Occipital lobe (tissue), 2 donors: Measurements from ENCODE around the gene CX3CL1. TPM values are rescaled to one million over a fixed set of nuclear protein-coding genes. Genes with fewer than 3 reads are reported as not detected.
"Not testable (repeated sequence)": the region's sequence is repeated elsewhere in the genome, so short reads cannot be mapped to it uniquely, and the experiment has no call there.

Source experiments
- DNase-seq: peaks from one replicate; lab custom pipeline; 2025; lab: John Stamatoyannopoulos, UW
- total RNA-seq: library from RNA; depleted of rRNA; stranded (reverse); fragments of >200 nt; gene quantifications from one replicate; pipeline ENCODE4 v1.2.3, GENCODE V29; 2014

Gene CX3CL1
- total RNA-seq, 1 donor from 2014 or later, result 2.5 TPM

- DNase-seq, result no peak
Measured at GRCh38 chr16:57382535-57383275, 10.4 kb downstream of the CX3CL1 start.

GRCh38 chr16:57383276-57384247 lies 11.3 kb downstream of the CX3CL1 start:
- DNase-seq, result no peak

DNA sequence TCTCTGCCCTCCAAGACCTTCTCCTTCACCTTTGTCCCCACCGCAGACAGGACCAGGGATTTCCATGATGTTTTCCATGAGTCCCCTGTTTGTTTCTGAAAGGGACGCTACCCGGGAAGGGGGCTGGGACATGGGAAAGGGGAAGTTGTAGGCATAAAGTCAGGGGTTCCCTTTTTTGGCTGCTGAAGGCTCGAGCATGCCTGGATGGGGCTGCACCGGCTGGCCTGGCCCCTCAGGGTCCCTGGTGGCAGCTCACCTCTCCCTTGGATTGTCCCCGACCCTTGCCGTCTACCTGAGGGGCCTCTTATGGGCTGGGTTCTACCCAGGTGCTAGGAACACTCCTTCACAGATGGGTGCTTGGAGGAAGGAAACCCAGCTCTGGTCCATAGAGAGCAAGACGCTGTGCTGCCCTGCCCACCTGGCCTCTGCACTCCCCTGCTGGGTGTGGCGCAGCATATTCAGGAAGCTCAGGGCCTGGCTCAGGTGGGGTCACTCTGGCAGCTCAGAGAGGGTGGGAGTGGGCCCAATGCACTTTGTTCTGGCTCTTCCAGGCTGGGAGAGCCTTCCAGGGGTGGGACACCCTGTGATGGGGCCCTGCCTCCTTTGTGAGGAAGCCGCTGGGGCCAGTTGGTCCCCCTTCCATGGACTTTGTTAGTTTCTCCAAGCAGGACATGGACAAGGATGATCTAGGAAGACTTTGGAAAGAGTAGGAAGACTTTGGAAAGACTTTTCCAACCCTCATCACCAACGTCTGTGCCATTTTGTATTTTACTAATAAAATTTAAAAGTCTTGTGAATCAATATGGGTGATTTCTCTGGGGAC lies 12.2 kb downstream of the CX3CL1 start:
- no peak for DNase-seq

- no peak for DNase-seq
Measured at GRCh38 chr16:57385083-57385482, 12.8 kb downstream of the CX3CL1 start.

DNA sequence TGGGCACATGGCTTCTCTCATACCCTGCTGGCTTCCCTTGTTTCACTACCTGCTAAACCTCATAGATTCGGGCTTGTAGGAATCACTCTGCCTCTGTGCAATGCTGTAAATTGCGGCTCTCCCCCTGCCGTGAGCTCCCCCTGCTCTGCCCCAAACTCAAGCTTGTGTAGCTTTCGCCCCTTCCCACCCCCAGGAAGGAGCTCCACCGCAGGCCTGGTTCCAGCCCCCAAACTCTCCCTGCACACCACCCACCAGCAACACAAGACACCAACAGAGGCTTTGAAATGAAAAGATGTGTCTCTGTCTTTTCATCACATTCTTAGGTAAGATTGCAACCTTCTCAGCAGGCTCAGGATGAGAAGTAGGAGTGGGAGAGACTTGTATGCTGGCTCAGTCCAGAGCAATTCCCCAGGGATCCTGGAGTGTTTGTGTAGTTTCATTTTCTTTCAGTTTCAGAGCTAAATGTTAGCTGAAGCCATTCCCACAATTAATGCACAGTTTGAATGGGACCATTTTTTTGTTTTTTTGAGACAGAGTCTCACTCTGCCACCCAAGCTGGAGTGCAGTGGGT lies 14.2 kb downstream of the CX3CL1 start:
- no peak for DNase-seq

DNA sequence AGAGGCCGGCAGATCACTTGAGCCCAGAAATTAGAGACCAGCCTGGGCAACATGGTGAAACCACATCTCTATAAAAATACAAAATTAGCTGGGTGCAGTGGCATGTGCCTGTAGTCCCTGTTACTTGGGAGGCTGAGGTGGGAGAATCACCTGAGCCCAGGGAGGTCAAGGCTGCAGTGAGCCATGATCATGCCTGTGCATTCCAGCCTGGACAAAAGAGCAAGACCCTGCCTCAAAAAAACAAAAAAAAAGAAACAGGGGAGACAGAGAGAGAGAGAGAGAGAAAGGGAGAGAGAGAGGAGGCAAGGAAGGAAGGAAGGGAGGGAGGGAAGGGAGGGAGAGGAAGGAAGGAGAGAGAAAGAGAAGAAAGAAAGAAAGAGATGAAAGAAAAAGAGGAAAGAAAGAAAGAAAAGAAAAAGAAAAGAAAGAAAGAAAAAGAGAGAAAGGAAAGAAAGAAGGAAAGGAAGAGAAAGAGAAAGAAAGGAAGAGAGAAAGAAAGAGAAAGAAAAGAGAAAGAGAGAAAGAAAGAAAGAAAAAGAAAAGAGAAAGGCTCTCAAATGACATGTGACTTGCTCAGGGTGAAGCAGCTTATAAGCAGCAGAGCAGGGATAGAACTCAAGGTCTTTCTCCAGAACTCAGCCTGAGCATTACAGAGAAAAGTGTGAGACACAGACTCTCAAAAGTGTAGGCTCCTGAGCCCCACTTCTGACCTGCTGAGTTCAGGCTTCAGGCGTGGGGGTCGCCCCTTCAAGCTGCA lies 15.5 kb downstream of the CX3CL1 start:
- DNase-seq, result no peak

GRCh38 chr16:57388359-57389086 lies 16.2 kb downstream of the CX3CL1 start:
- DNase-seq, result no peak

DNA sequence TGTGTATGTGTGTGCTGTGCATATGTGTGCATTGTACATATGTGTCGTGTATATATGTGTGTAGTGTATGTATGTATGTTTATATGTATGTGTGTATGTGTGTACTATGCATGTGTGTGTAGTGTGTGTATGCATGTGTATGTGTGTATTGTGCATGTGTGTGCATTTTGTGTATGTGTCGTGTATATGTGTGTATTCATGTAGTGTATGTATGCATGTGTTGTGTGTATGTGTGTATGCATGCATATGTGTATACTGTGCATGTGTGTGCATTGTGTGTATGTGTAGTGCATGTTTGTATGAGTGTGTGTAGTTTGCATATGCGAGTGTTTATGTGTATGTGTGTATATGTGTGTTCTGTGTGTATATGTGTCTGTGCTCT lies 16.8 kb downstream of the CX3CL1 start:
- DNase-seq, result no peak

- no peak for DNase-seq
Measured at GRCh38 chr16:57390636-57391295, 18.5 kb downstream of the CX3CL1 start.

- DNase-seq, result no peak
Measured at GRCh38 chr16:57391300-57391699, 19.0 kb downstream of the CX3CL1 start.

DNA sequence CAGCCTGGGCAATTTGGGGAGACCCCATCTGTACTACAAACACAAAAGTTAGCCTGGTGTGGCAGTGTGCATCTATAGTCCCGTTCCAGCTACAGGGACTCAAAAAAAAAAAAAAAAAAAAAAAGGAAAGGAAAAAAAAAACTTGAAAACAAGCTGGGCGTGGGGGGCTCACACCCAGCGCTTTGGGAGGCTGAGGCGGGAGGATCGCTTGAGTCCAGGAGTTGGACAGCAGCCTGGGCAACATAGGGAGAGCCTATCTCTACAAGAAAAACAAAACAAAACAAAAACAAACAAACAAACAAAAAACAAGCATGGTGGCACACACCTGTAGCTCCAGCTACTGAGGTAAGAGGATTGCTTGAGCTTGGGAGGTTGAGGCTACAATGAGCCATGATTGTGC lies 19.4 kb downstream of the CX3CL1 start:
- DNase-seq, result no peak

DNA sequence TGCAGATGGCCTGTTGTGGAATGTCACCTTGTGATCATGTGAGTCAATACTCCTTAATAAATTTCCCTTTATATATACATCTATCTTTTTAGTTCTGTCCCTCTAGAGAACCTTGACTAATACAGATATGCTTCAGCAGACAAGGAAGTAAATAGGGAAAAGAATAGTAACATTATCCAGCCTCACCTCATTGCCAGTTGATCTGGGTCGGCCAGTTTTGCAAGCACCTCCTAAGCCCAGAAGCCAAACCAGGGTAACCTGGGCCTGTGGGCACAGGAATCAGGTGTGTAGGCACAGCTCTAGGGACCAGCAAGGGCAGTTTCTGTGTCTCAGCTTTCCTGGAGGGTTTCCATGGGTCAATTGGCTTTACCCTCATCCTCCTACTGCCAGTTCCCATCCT lies 20.4 kb downstream of the CX3CL1 start:
- DNase-seq, result no peak

GRCh38 chr16:57394444-57394843 lies 22.2 kb downstream of the CX3CL1 start:
- DNase-seq, result no peak

DNA sequence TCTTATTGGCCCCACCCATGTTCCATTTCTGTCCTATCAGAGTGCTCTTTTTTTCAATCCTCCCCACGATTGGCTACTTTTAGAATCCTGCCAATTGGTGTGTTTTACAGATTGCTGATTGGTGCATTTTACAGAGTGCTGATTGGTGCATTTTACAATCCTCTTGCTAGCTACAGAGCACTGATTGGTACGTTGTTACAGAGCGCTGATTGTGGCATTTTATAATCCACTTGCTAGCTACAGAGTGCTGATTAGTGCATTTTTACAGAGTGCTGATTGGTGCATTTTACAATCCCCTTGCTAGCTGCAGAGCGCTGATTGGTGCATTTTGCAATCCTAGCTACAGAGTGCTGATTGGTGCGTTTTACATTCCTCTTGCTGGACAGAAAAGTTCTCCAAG lies 22.7 kb downstream of the CX3CL1 start:
- DNase-seq, result no peak

DNA sequence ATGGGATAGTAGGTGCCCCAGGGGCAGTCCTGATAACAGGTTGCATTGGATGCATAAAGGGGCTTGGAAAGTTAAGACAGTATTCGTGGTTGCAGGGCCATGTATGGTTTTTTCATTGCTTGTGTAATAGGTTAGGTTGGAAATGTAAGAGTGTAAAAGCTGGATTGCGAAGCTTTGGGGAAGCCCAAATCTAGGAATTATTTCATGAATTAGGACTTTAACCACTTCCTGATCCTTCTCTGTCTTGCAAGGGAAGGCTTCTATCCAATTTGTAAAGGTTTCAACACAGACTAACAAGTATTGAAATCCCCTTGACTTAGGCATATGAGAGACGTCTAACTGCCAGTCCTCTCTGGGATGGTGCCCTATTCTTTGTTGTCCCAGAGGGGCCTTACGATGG lies 24.5 kb downstream of the CX3CL1 start:
- no peak for DNase-seq

DNA sequence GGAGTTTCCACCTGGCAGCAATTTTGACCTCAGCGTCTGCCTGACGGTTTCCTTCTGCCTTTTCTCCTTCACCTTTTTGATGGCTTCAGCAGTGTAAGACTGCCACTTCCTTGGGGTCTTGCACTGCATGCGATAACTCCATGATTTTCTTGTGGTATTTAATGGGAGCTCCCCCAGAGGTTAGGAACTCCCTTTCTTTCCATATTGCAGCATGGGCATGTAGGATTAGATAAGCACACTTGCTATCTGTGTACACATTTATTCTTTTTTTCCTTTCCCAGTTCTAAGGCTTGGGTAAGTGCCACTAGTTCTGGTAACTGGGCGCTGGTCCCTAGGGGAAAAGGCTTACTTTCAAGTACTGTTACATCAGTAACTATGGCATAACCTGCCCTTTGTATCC lies 25.2 kb downstream of the CX3CL1 start:
- DNase-seq, result not testable (repeated sequence)

DNA sequence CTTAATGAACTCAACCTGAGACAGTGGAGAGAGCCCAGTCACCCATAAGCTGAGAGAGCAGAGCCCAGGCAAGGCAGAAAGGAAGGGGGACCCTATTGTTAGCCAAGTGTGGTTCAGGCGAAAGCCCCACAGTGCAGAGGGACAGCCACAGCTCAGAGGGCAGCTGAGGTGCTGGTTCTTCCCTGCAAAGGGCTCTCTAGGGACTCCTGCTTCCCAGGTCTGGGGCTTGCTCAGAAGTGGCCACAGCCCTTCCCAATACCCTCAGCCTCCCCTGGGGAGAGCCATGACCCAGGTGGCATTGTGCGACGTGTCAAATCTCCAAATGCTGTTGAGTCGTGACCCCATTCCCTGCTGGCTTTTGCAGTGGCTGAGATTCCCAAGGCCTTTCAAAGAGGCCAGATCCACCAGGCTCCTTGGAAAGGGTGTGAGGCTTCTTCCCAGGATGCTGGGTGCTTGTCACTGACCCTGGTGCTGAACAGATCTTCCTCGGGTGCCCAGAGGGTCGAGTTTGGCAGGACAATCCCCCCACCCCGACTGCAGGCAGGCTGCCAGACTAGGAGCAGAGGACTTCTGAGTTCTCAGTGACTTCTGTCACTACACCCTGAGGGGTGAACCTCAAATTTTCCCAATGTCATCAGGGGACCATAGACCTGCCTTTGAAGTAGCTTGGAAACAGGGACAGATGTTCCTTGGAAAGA lies 29.8 kb downstream of the CX3CL1 start:
- DNase-seq, result no peak

GRCh38 chr16:57403965-57404817 lies 31.9 kb downstream of the CX3CL1 start, which contains the start of gene CCL17:
TSS of gene CCL17 (plus strand) at chr16:57404767. CDS start at chr16:57413933, 9,166 bp downstream.
- no peak for DNase-seq
